B cell (primary cell): ENCODE measurements around the gene PCSK2. TPM values are rescaled to one million over a fixed set of nuclear protein-coding genes. Genes with fewer than 3 reads are reported as not detected.

Experiments used
- ATAC-seq: fragments of 200-7000 bp; cut with Tn5 transposase; one replicate; pipeline ENCODE4 v1.10.0; 2021; ENCODE audit warnings: low read depth, mild to moderate bottlenecking, moderate number of reproducible peaks, moderate library complexity
- CTCF ChIA-PET: fragments of 350-600 bp; sonication (Branson Sonifier 250); formaldehyde crosslinking; loops from one replicate; lab custom pipeline; 2021; ENCODE audit warnings: antibody characterized with exemption, inconsistent platforms; lab: Charles Lee
- POLR2A ChIA-PET: fragments of 350-600 bp; sonication (Branson Sonifier 250); formaldehyde crosslinking; loops from one replicate; lab custom pipeline; 2021; ENCODE audit warnings: antibody characterized with exemption; lab: Charles Lee
- DNase-seq: peaks from one replicate; pipeline ENCODE4 v3.0.0; 2013
- H2AFZ ChIP-seq: 2 replicates; pipeline ENCODE4 v1.6.1; 2012; ENCODE audit warnings: mild to moderate bottlenecking, low read depth, low read length; ENCODE audit not compliant: insufficient read depth, poor library complexity, severe bottlenecking
- H3K27ac ChIP-seq, 2 donors: 1 replicate in 1 of 2; 2 replicates in 1 of 2; pipeline ENCODE4 v1.5.1; 2012 to 2013; ENCODE audit warnings: low read length in 2 of 2, mild to moderate bottlenecking in 2 of 2, moderate library complexity in 1 of 2
- H3K27me3 ChIP-seq, 4 experiments: fragments of 200-600 bp in 1 of 4; sonication (generic) in 1 of 4; replicated peaks in 1 of 4; 1 replicate in 2 of 4; 2 replicates in 2 of 4; pipeline versions ENCODE4 v1.6.1 to v1.7.0; 2013 to 2016; ENCODE audit warnings: low read length in 3 of 4, mild to moderate bottlenecking in 2 of 4, mixed read lengths in 1 of 4, moderate library complexity in 1 of 4; ENCODE audit not compliant: insufficient read depth in 4 of 4, control insufficient read depth in 3 of 4; ENCODE audit errors: control extremely low read depth in 1 of 4
- H3K36me3 ChIP-seq, 2 experiments: replicated peaks in 1 of 2; 1 replicate in 1 of 2; 2 replicates in 1 of 2; pipeline versions ENCODE4 v1.6.1 to v1.7.1; 2013; ENCODE audit warnings: low read length in 1 of 2; ENCODE audit not compliant: insufficient read depth in 2 of 2, control insufficient read depth in 1 of 2; ENCODE audit errors: control extremely low read depth in 1 of 2, extremely low read depth in 1 of 2
- H3K4me1 ChIP-seq, 2 donors: fragments of 200-600 bp in 1 of 2; sonication (generic) in 1 of 2; 1 replicate in 1 of 2; 2 replicates in 1 of 2; pipeline versions ENCODE4 v1.5.1 to v1.6.1; 2013 to 2017; ENCODE audit warnings: low read length in 2 of 2; ENCODE audit not compliant: control insufficient read depth in 2 of 2, insufficient read depth in 2 of 2
- H3K4me2 ChIP-seq: replicated peaks from 2 replicates; pipeline ENCODE3; 2012; ENCODE audit warnings: mild to moderate bottlenecking, low read depth, low read length; ENCODE audit not compliant: poor library complexity, severe bottlenecking
- H3K4me3 ChIP-seq, 5 experiments: fragments of 200-600 bp in 1 of 5; sonication (generic) in 1 of 5; 1 replicate in 3 of 5; 2 replicates in 2 of 5; pipeline versions ENCODE4 v1.5.1 to v1.7.0; 2011 to 2016; ENCODE audit warnings: low read length in 4 of 5, mild to moderate bottlenecking in 4 of 5, low read depth in 2 of 5, control low read depth in 1 of 5, moderate library complexity in 1 of 5; ENCODE audit not compliant: insufficient read depth in 1 of 5; ENCODE audit errors: control extremely low read depth in 1 of 5, extremely low read depth in 1 of 5
- H3K79me2 ChIP-seq: fragments of 200-600 bp; sonication (generic); one replicate; pipeline ENCODE4 v1.6.0; 2016; ENCODE audit warnings: low read length; ENCODE audit not compliant: control insufficient read depth, insufficient read depth
- H3K9ac ChIP-seq: fragments of 200-600 bp; sonication (generic); 2 replicates; pipeline ENCODE4 v1.6.1; 2017; ENCODE audit warnings: mild to moderate bottlenecking, low read length, moderate library complexity
- H3K9me3 ChIP-seq, 3 donors: one replicate each; pipeline versions ENCODE4 v1.6.1 to v1.7.1; 2013; ENCODE audit warnings: low read length in 2 of 3; ENCODE audit not compliant: control insufficient read depth in 2 of 3, insufficient read depth in 1 of 3; ENCODE audit errors: control extremely low read depth in 1 of 3
- H4K20me1 ChIP-seq: 2 replicates; pipeline ENCODE4 v1.6.0; 2012; ENCODE audit warnings: mild to moderate bottlenecking, low read length; ENCODE audit not compliant: insufficient read depth, control insufficient read depth, poor library complexity, severe bottlenecking
- H3K27ac Mint-ChIP-seq: one replicate; pipeline ENCODE4 v1.8.0; 2021; ENCODE audit warnings: mixed read lengths
- H3K27me3 Mint-ChIP-seq: one replicate; pipeline ENCODE4 v1.8.0; 2021; ENCODE audit warnings: mixed read lengths
- H3K4me1 Mint-ChIP-seq: one replicate; pipeline ENCODE4 v1.8.0; 2021; ENCODE audit warnings: mixed read lengths
- H3K4me3 Mint-ChIP-seq: one replicate; pipeline ENCODE4 v1.8.0; 2021; ENCODE audit warnings: mixed read lengths
- H3K9me3 Mint-ChIP-seq: one replicate; pipeline ENCODE4 v1.8.0; 2022; ENCODE audit warnings: mixed read lengths; ENCODE audit not compliant: insufficient read depth
- EZH2 ChIP-seq: IDR thresholded peaks from 2 replicates; pipeline ENCODE4 v1.6.1; 2012; ENCODE audit warnings: borderline replicate concordance, low read depth, mild to moderate bottlenecking, moderate library complexity, low read length; ENCODE audit not compliant: insufficient read depth, poor library complexity, severe bottlenecking
- WGBS: methylation state at CpG from one replicate; pipeline ENCODE4 v1.1.5; 2013; ENCODE audit warnings: missing lambda C conversion rate; ENCODE audit not compliant: insufficient coverage; 5-methylcytosine and 5-hydroxymethylcytosine counted together
- intact Hi-C: fragments of 100-400 bp; cut with micrococcal nuclease; formaldehyde crosslinking; loops from one replicate; pipeline ENCODE4 v1.10.0; 2022
- polyA plus RNA-seq: library from polyadenylated mRNA; depleted of rRNA; stranded (reverse); fragments of >200 nt; gene quantifications from 2 replicates; pipeline ENCODE4 v1.2.3, GENCODE V29; 2012
- total RNA-seq, 2 donors: library from RNA; stranded (reverse); fragments of 120-200 nt in 1 of 2; gene quantifications; 1 replicate in 1 of 2; 2 replicates in 1 of 2; pipeline versions ENCODE4 v1.2.3 to v1.2.4, GENCODE V29; 2013 to 2022
- TF ChIP-seq, protein P1 (sequence below): fragments of 200-600 bp; IDR thresholded peaks from one replicate; pipeline ENCODE4 v1.8.0; 2022; ENCODE audit warnings: antibody characterized with exemption, mild to moderate bottlenecking

PCSK2 gene
- total and polyA plus RNA-seq, 2 donors (not counting 1 experiment from before 2014, with no cell fraction given), result not detected

DNA sequence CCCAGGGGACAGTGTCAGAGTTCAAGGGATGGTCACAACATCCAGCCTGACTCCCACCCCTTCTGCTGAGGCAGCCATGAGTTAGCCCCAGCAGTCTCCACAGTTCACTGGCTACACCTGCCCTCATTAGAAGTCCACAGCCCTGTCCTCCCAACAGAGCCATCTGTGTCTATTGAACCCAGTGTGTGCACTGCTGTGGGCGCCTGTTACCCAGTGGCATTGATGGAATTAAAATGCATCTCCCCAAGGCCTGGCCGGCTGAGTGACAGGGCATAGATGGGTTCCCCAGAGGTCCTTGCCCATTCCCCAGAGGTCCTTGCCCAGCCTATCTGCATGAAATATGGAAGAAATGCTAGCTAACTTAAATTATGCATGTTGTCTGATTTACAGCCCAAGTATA is 73.3 kb downstream of the PCSK2 start:
- DNase-seq, result no peak
- Mint-ChIP-seq H3K4me1 (no peaks in the 10 kb centered on the region), H3K4me3 (no peak overlapping the region), H3K9me3 (no peaks in the 10 kb centered on the region), H3K27me3 (no peaks in the 10 kb centered on the region), H3K27ac (no peak overlapping the region)
- Histone ChIP-seq H3K9ac (no peak overlapping the region), H3K27me3 (no peaks in the 10 kb centered on the region), H3K79me2 (no peaks in the 10 kb centered on the region), H3K27ac (no peak overlapping the region), H2AFZ (no peak overlapping the region), H3K4me2 (no peak overlapping the region), H3K4me1 (no peaks in the 10 kb centered on the region), H4K20me1 (no peaks in the 10 kb centered on the region), H3K9me3 (peaks cover 0 to 7% (median 0%) of the 10 kb centered on the region in 3 donors), H3K36me3 (no peaks in the 10 kb centered on the region), H3K4me3 (no peak overlapping the region)
- CTCF ChIA-PET, result no interaction called here
- intact Hi-C loops, result no loop called here
- 85% methylated on average over 2 of the region's 2 CpGs for WGBS
- POLR2A ChIA-PET, result no interaction called here
- ATAC-seq, result no peak
- no peak for TF ChIP-seq EZH2
- TF ChIP-seq, protein P1, sequence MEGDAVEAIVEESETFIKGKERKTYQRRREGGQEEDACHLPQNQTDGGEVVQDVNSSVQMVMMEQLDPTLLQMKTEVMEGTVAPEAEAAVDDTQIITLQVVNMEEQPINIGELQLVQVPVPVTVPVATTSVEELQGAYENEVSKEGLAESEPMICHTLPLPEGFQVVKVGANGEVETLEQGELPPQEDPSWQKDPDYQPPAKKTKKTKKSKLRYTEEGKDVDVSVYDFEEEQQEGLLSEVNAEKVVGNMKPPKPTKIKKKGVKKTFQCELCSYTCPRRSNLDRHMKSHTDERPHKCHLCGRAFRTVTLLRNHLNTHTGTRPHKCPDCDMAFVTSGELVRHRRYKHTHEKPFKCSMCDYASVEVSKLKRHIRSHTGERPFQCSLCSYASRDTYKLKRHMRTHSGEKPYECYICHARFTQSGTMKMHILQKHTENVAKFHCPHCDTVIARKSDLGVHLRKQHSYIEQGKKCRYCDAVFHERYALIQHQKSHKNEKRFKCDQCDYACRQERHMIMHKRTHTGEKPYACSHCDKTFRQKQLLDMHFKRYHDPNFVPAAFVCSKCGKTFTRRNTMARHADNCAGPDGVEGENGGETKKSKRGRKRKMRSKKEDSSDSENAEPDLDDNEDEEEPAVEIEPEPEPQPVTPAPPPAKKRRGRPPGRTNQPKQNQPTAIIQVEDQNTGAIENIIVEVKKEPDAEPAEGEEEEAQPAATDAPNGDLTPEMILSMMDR, result no peak

DNA sequence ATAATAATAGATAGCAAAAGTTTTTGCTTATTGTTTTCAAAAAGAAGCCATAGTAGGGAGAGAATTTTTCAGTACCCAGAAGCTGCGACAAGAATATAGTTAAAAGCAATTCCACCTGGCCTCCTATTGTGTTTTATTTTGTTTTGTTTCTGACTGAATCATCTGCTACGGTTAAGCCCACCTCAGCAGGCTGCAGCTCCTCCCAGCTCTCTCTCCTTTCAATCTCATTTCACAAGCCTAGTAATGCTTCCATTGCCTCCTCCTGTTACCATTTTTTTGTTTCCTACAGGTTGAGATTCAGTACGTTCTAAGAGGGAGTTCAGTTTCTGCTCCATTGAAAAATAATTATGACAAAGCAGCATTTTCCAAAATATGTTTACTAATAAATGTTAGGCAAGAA is 77.9 kb downstream of the PCSK2 start:
- ChIA-PET CTCF (no interaction called here), POLR2A (no interaction called here)
- H3K27ac ChIP-seq, result no peak overlapping the region
- no peak for ATAC-seq
- Mint-ChIP-seq H3K4me1 (no peaks in the 10 kb centered on the region), H3K27ac (no peak overlapping the region), H3K27me3 (peaks cover 4% of the 10 kb centered on the region), H3K9me3 (peaks cover under 1% of the 10 kb centered on the region), H3K4me3 (no peak overlapping the region)
- peaks cover 0 to 3% (median 0%) of the 10 kb centered on the region in 3 donors for H3K9me3 ChIP-seq
- no CpG with 5 or more reads among the region's 3 CpGs for WGBS
- H3K4me2 ChIP-seq, result no peak overlapping the region
- TF ChIP-seq, protein P1, result no peak
- no peak for TF ChIP-seq EZH2
- no peaks in the 10 kb centered on the region for H3K79me2 ChIP-seq
- H2AFZ ChIP-seq, result no peak overlapping the region
- H3K36me3 ChIP-seq, result no peaks in the 10 kb centered on the region
- H4K20me1 ChIP-seq, result no peaks in the 10 kb centered on the region
- H3K27me3 ChIP-seq, result no peaks in the 10 kb centered on the region
- intact Hi-C loops, result no loop called here
- no peak overlapping the region for H3K9ac ChIP-seq
- no peak for DNase-seq
- no peak overlapping the region for H3K4me3 ChIP-seq
- H3K4me1 ChIP-seq, result no peaks in the 10 kb centered on the region
